Neural progenitor cell (in vitro differentiated cells): Measurements from ENCODE around the gene NINL. TPM values are rescaled to one million over a fixed set of nuclear protein-coding genes. Genes with fewer than 3 reads are reported as not detected.
A peak's percentile ranks its signal among the peaks of the same experiment; 100 is the strongest.

ENCODE experiments used
- DNase-seq: peaks from one replicate; pipeline ENCODE4 v3.0.0-alpha.2; 2016; ENCODE audit warnings: low spot score
- H2AFZ ChIP-seq: fragments of 200-600 bp; sonication (generic); replicated peaks from 2 replicates; pipeline ENCODE4 v1.6.1; 2016; ENCODE audit warnings: antibody characterized with exemption
- H3F3A ChIP-seq: fragments of 200-600 bp; sonication (generic); 2 replicates; pipeline ENCODE4 v1.6.1; 2016; ENCODE audit warnings: antibody characterized with exemption, low read depth
- H3K27ac ChIP-seq: fragments of 200-600 bp; sonication (generic); 2 replicates; pipeline ENCODE4 v1.5.1; 2016; ENCODE audit warnings: mild to moderate bottlenecking
- H3K27me3 ChIP-seq: fragments of 200-600 bp; sonication (generic); 2 replicates; pipeline ENCODE4 v1.6.1; 2016; ENCODE audit warnings: mild to moderate bottlenecking, moderate library complexity
- H3K36me3 ChIP-seq: fragments of 200-600 bp; sonication (generic); 2 replicates; pipeline ENCODE4 v1.5.1; 2016
- H3K4me1 ChIP-seq: fragments of 200-600 bp; sonication (generic); 2 replicates; pipeline ENCODE4 v1.6.1; 2016; ENCODE audit warnings: mixed run types
- H3K4me2 ChIP-seq: fragments of 200-600 bp; sonication (generic); 2 replicates; pipeline ENCODE4 v1.6.1; 2016
- H3K4me3 ChIP-seq: fragments of 200-600 bp; sonication (generic); 2 replicates; pipeline ENCODE4 v1.5.1; 2016
- H3K79me2 ChIP-seq: fragments of 200-600 bp; sonication (generic); 2 replicates; pipeline ENCODE4 v1.6.1; 2016; ENCODE audit warnings: low read depth
- H3K9ac ChIP-seq: fragments of 200-600 bp; sonication (generic); 2 replicates; pipeline ENCODE4 v1.6.1; 2016
- H3K9me3 ChIP-seq: fragments of 200-600 bp; sonication (generic); 2 replicates; pipeline ENCODE4 v1.5.1; 2016; ENCODE audit warnings: low read depth
- H4K20me1 ChIP-seq: fragments of 200-600 bp; sonication (generic); 2 replicates; pipeline ENCODE4 v1.6.1; 2016; ENCODE audit warnings: low read depth
- H3K27ac Mint-ChIP-seq: 3 replicates; pipeline ENCODE4 v1.8.0; 2021; ENCODE audit warnings: mixed read lengths
- H3K27me3 Mint-ChIP-seq: 2 replicates; pipeline ENCODE4 v1.8.0; 2022; ENCODE audit warnings: low read depth, mild to moderate bottlenecking, inconsistent platforms, moderate library complexity, mixed read lengths; ENCODE audit not compliant: insufficient read depth
- H3K36me3 Mint-ChIP-seq: 3 replicates; pipeline ENCODE4 v1.8.0; 2021; ENCODE audit warnings: mixed read lengths
- H3K4me1 Mint-ChIP-seq: 3 replicates; pipeline ENCODE4 v1.8.0; 2021; ENCODE audit warnings: mixed read lengths
- H3K4me3 Mint-ChIP-seq: 3 replicates; pipeline ENCODE4 v1.8.0; 2021; ENCODE audit warnings: mild to moderate bottlenecking, moderate library complexity, mixed read lengths
- H3K9me3 Mint-ChIP-seq: 3 replicates; pipeline ENCODE4 v1.8.0; 2020; ENCODE audit warnings: mixed read lengths
- CTCF ChIP-seq: fragments of 200-600 bp; sonication (generic); IDR thresholded peaks from 2 replicates; pipeline ENCODE4 v1.5.1; 2017; ENCODE audit warnings: antibody characterized with exemption, mild to moderate bottlenecking
- EZH2 ChIP-seq: fragments of 200-600 bp; sonication (generic); IDR thresholded peaks from 2 replicates; pipeline ENCODE4 v1.6.1; 2017; ENCODE audit warnings: antibody characterized with exemption, mild to moderate bottlenecking, moderate library complexity
- EZH2phosphoT487 ChIP-seq: fragments of 200-600 bp; sonication (generic); IDR thresholded peaks from 2 replicates; pipeline ENCODE4 v1.6.1; 2017; ENCODE audit warnings: antibody characterized with exemption
- total RNA-seq: library from RNA; depleted of rRNA; stranded (reverse); fragments of >200 nt; gene quantifications from 2 replicates; pipeline ENCODE4 v1.2.3, GENCODE V29; 2015; ENCODE audit warnings: low replicate concordance

Gene NINL
- total RNA-seq, 1 donor from 2014 or later: 21.5 TPM

GRCh38 chr20:25465243-25466135 is 119.8 kb downstream of the NINL start:
- Mint-ChIP-seq H3K27me3 (no peaks in the 10 kb centered on the region), H3K27ac (no peak overlapping the region), H3K4me1 (no peaks in the 10 kb centered on the region), H3K9me3 (no peaks in the 10 kb centered on the region), H3K4me3 (no peak overlapping the region), H3K36me3 (peaks cover 40% of the 10 kb centered on the region)
- no peak for DNase-seq
- no peaks in the 10 kb centered on the region for H3K4me1 ChIP-seq
- H3K9ac ChIP-seq: no peak overlapping the region
- TF ChIP-seq EZH2: no peak
- no peak for TF ChIP-seq EZH2phosphoT487
- no peak for TF ChIP-seq CTCF
- H3F3A ChIP-seq: no peaks in the 10 kb centered on the region
- no peaks in the 10 kb centered on the region for H3K27me3 ChIP-seq
- H3K79me2 ChIP-seq: no peaks in the 10 kb centered on the region
- no peak overlapping the region for H2AFZ ChIP-seq
- no peaks in the 10 kb centered on the region for H3K9me3 ChIP-seq
- no peak overlapping the region for H3K4me3 ChIP-seq
- no peak overlapping the region for H3K27ac ChIP-seq
- no peaks in the 10 kb centered on the region for H3K36me3 ChIP-seq
- H3K4me2 ChIP-seq: no peak overlapping the region
- no peaks in the 10 kb centered on the region for H4K20me1 ChIP-seq

- Mint-ChIP-seq H3K4me3 (no peak overlapping the region), H3K36me3 (peaks cover 35% of the 10 kb centered on the region), H3K9me3 (no peaks in the 10 kb centered on the region), H3K4me1 (no peaks in the 10 kb centered on the region), H3K27ac (peak overlapping the region; percentile 42), H3K27me3 (peaks cover 4% of the 10 kb centered on the region)
- Histone ChIP-seq H4K20me1 (no peaks in the 10 kb centered on the region), H3K9me3 (no peaks in the 10 kb centered on the region), H3K79me2 (no peaks in the 10 kb centered on the region), H3K36me3 (no peaks in the 10 kb centered on the region), H2AFZ (no peak overlapping the region), H3K4me3 (no peak overlapping the region), H3K9ac (no peak overlapping the region), H3K4me1 (no peaks in the 10 kb centered on the region), H3F3A (no peaks in the 10 kb centered on the region), H3K27me3 (no peaks in the 10 kb centered on the region), H3K4me2 (no peak overlapping the region), H3K27ac (no peak overlapping the region)
- TF ChIP-seq CTCF (no peak), EZH2 (no peak), EZH2phosphoT487 (no peak)
- no peak for DNase-seq
Observed at GRCh38 chr20:25464501-25465242, 120.7 kb downstream of the NINL start.

- H3K9ac ChIP-seq: no peak overlapping the region
- Mint-ChIP-seq H3K4me3 (no peak overlapping the region), H3K36me3 (peaks cover 29% of the 10 kb centered on the region), H3K27ac (peak overlapping the region; percentile 51), H3K9me3 (no peaks in the 10 kb centered on the region), H3K27me3 (peaks cover 8% of the 10 kb centered on the region), H3K4me1 (no peaks in the 10 kb centered on the region)
- H3K4me2 ChIP-seq: no peak overlapping the region
- H3K4me1 ChIP-seq: no peaks in the 10 kb centered on the region
- H3K27me3 ChIP-seq: no peaks in the 10 kb centered on the region
- no peaks in the 10 kb centered on the region for H4K20me1 ChIP-seq
- no peaks in the 10 kb centered on the region for H3K36me3 ChIP-seq
- no peak overlapping the region for H3K27ac ChIP-seq
- H3K4me3 ChIP-seq: no peak overlapping the region
- H2AFZ ChIP-seq: no peak overlapping the region
- H3K79me2 ChIP-seq: no peaks in the 10 kb centered on the region
- DNase-seq: no peak
- TF ChIP-seq EZH2phosphoT487 (no peak), EZH2 (no peak), CTCF (no peak)
- no peaks in the 10 kb centered on the region for H3F3A ChIP-seq
- no peaks in the 10 kb centered on the region for H3K9me3 ChIP-seq
Observed at GRCh38 chr20:25461786-25462545, 123.4 kb downstream of the NINL start.
